Measurements from ENCODE around the gene PEX11B.

The PEX11B gene, protein sequence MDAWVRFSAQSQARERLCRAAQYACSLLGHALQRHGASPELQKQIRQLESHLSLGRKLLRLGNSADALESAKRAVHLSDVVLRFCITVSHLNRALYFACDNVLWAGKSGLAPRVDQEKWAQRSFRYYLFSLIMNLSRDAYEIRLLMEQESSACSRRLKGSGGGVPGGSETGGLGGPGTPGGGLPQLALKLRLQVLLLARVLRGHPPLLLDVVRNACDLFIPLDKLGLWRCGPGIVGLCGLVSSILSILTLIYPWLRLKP

DNA sequence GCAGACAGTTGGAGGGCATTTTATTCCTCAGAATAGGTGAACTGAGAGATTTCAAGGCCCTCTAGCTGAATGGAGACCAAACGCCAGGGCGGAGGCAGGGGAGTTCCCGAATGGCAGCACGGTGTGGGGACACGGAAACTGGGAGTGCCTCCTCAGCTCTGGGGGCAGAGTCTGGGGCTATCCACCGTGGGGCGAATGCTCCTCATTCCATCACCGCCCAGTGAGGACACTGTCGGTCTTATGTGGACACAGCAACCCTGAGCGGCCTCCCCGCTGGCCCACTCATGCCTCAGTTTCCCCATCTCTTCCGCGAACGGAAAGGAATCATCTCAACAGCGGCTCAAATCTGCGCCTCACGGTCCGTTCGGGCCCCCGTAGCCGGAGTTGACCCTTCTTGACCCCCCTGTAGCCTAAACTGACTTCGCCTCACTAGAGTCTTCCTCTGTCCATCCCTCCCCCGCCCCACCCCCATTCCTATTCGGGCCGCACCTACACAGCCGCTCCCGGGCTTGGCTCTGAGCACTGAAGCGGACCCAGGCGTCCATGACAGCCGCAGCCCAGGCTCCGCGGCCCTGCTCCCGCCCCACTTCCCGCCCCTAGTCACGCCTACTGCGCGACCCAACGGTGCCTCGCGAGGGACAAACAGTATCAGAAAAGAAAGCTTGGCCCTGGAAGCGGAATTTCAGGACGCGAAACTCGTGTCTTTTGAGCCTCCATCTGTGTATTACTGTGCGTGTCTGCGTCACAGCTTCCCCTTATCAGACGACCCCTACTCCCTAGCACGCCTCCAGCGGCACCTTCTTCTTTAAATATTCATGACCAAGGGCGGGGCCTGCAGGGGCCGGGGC lies at the start of gene PEX11B:
PEX11B (minus strand) TSS at position 574 of the 848 bp plus-strand sequence; CDS start at position 545, 29 bp downstream.
- peak; percentile 90 for DNase-seq (ENCODE audit: low read depth)

DNA sequence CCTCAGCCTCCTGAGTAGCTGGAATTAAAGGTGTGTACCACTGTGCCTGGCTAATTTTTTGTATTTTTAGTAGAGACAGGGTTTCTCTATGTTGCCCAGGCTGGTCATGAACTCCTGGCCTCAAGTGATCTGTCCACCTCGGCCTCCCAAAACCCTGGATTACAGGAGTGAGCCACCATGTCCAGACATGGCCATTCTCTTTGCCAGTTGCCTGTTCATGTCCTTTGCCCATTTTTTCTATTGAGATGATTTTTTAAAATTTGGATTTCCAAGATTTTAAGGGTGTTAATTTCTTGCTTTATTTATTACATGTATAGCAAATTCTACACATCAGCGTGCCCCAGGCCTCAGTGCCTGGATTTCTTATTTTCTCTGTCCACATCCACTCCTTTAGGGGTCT lies 48.8 kb upstream of the PEX11B start:
- no peak for DNase-seq (ENCODE audit: low read depth)

GRCh38 chr1:145965119-145965744 lies 46.7 kb upstream of the PEX11B start:
- DNase-seq (ENCODE audit: low read depth): no peak

- DNase-seq (ENCODE audit: low read depth): peak; percentile 95
Measured at GRCh38 chr1:145964328-145965118, 46.0 kb upstream of the PEX11B start, which contains the start of the genes ANKRD34A and POLR3GL. TSS of gene ANKRD34A (minus strand) at chr1:145964575. CDS start at chr1:145961759, 2,816 bp downstream. TSS of gene POLR3GL (plus strand) at chr1:145964690. CDS start at chr1:145974866, 10,176 bp downstream.

DNA sequence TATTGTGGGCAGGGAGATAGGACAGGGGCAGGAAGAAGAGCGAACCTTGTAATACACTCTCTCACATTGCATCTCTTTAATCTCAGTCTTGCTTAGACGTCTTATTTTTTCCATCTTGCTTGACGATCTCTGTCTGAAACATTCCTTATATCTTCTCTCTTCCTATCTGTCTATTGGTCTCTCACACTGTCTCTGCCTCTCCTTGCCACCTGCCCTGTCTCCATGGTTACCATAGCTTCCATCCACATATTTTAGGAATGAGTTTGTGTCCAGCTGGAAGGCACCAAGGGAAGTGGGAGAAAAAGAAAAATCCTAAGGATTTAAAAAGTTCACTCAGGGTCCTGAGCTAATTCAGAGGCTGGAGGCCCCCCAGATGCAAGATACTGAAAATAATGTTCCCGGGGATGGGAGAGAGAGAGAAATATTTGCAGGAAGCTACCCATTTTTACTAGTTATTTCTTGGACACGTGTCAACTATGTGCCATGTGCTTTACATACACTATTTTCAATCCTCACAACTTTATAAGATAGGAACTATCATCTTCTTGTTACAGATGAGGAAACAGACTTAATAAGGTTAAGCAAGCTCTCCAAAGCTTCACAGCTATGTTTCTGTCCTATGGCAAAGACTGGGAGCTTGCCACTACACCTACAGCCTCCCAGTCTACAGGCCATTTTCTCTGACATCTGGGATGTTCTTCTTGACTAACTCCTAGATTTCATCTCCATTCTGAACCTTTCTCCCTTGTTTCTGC lies 44.9 kb upstream of the PEX11B start:
- peak; percentile 45 for DNase-seq (ENCODE audit: low read depth)

GRCh38 chr1:145962157-145963102 lies 43.9 kb upstream of the PEX11B start:
- no peak for DNase-seq (ENCODE audit: low read depth)

DNA sequence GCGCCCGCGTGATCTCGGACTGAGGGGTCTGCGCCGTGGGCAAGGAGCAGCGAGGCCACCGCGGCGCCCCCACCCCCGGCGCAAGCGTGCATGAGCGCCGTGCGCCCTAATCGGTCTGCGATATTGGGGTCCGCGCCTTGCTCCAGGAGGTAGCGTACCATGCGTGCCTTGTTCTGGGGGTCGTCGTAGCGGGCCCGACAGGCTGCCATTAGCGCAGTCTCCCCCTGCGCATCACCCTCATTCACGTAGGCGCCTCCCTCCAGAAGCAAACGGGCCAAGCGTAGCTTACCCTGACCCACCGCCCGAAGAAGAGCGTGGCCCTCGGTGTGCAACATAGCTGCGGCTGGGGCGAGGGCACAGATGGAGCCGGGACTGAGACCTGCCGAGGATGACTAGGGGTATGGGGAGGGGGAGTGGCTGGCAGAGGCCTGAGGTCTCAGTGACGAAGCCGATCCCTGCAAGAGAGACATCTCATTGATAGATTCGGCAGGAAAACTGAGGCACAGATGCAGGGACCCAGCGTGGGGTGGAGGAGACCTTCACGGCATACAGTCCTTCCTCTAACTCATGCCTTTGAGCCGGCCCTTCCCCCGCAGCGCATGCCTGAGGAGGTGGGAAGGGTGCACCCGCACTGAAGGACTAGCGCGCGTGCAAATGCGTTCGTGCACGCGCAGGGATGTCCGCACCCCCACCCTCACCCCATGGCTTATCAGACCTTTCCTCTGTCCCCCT lies 43.1 kb upstream of the PEX11B start:
- DNase-seq (ENCODE audit: low read depth): no peak

DNA sequence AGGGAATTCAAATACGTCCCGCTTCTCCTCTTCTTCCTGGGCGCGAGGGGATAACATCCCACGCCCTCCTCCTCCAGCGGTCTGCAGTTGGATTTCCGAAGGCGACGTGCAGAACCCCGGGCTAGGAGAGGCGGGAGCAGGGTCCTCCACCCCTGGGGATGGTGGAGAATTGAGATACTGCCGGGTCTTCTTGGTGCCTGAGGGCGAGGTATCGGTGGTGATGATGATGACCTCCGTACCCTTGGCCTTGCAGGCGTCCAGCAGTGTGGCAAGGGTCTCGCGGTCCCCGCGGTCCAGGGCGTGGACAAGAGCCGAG lies 42.5 kb upstream of the PEX11B start:
- DNase-seq (ENCODE audit: low read depth): no peak

- peak; percentile 63 for DNase-seq (ENCODE audit: low read depth)
Measured at GRCh38 chr1:145960468-145961108, 42.1 kb upstream of the PEX11B start.

DNA sequence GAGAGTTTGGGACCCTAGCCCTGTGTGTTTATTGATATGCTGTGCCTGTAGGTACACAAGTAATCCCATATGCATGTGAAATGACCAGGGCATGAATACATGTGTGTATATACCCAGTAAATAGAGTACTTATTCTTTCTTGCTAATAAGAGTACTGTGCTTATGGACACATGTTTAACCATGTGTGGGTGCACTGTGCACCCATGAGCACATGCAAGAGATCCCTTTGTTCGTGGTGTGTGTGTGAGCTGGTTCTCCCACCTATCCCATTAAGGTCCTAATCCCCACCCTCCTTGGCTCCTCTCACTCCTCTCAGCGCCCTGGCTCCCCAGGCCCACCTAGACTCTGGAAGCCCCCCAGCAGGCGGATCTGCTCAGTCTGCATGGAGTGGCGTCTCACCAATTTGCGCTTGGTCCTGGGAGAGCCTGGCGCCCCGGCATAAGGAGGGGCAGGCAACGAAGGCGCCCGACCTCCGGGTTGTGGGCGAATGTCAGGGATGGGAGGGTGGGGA lies 41.5 kb upstream of the PEX11B start:
- DNase-seq (ENCODE audit: low read depth): no peak

- no peak for DNase-seq (ENCODE audit: low read depth)
Measured at GRCh38 chr1:145959333-145959732, 40.8 kb upstream of the PEX11B start.

GRCh38 chr1:145958734-145959133 lies 40.2 kb upstream of the PEX11B start:
- no peak for DNase-seq (ENCODE audit: low read depth)

GRCh38 chr1:145957443-145958319 lies 39.2 kb upstream of the PEX11B start, which contains the start of gene LIX1L:
TSS of gene LIX1L (minus strand) at chr1:145958017. CDS start at chr1:145957927, 90 bp downstream.
- peak; percentile 98 for DNase-seq (ENCODE audit: low read depth)

- no peak for DNase-seq (ENCODE audit: low read depth)
Measured at GRCh38 chr1:145956781-145957442, 38.4 kb upstream of the PEX11B start.

GRCh38 chr1:145956361-145956760 lies 37.8 kb upstream of the PEX11B start:
- no peak for DNase-seq (ENCODE audit: low read depth)

GRCh38 chr1:145955436-145955835 lies 36.9 kb upstream of the PEX11B start:
- DNase-seq (ENCODE audit: low read depth): no peak

DNA sequence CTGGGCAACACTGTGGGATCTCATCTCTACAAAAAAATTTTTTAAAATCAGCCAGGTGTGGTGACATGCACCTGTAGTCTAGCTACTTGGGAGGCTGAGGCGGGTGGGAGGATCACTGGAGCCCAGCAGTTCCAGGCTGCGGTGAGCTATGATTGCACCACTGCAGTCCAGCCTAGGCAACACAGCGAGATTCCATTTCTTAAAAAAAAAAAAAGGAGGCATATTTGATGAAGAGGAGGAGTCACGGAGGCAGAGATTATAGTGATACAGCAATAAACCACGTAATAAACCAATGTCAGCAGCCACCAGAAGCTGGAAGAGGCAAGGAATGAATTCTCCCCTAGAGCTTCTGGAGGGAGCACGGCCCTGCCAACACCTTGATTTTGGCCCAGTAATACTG lies 35.3 kb upstream of the PEX11B start:
- no peak for DNase-seq (ENCODE audit: low read depth)
